Measurements from ENCODE around the gene RPL22. TPM values are rescaled to one million over a fixed set of nuclear protein-coding genes. Genes with fewer than 3 reads are reported as not detected.

RPL22 gene
- total and polyA plus RNA-seq, 4 donors = 38.9 to 105 (median 77.3) TPM

- H3K9ac ChIP-seq (ENCODE audit: low read depth in 1 of 2, low read length in 2 of 2) = no peak overlapping the region
- TF ChIP-seq, protein P1, sequence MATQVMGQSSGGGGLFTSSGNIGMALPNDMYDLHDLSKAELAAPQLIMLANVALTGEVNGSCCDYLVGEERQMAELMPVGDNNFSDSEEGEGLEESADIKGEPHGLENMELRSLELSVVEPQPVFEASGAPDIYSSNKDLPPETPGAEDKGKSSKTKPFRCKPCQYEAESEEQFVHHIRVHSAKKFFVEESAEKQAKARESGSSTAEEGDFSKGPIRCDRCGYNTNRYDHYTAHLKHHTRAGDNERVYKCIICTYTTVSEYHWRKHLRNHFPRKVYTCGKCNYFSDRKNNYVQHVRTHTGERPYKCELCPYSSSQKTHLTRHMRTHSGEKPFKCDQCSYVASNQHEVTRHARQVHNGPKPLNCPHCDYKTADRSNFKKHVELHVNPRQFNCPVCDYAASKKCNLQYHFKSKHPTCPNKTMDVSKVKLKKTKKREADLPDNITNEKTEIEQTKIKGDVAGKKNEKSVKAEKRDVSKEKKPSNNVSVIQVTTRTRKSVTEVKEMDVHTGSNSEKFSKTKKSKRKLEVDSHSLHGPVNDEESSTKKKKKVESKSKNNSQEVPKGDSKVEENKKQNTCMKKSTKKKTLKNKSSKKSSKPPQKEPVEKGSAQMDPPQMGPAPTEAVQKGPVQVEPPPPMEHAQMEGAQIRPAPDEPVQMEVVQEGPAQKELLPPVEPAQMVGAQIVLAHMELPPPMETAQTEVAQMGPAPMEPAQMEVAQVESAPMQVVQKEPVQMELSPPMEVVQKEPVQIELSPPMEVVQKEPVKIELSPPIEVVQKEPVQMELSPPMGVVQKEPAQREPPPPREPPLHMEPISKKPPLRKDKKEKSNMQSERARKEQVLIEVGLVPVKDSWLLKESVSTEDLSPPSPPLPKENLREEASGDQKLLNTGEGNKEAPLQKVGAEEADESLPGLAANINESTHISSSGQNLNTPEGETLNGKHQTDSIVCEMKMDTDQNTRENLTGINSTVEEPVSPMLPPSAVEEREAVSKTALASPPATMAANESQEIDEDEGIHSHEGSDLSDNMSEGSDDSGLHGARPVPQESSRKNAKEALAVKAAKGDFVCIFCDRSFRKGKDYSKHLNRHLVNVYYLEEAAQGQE (IDR thresholded peaks at IDR 0.05) = no peak
- TF ChIP-seq YY1 (IDR thresholded peaks at IDR 0.05) = no peak
- TF ChIP-seq, protein P2, sequence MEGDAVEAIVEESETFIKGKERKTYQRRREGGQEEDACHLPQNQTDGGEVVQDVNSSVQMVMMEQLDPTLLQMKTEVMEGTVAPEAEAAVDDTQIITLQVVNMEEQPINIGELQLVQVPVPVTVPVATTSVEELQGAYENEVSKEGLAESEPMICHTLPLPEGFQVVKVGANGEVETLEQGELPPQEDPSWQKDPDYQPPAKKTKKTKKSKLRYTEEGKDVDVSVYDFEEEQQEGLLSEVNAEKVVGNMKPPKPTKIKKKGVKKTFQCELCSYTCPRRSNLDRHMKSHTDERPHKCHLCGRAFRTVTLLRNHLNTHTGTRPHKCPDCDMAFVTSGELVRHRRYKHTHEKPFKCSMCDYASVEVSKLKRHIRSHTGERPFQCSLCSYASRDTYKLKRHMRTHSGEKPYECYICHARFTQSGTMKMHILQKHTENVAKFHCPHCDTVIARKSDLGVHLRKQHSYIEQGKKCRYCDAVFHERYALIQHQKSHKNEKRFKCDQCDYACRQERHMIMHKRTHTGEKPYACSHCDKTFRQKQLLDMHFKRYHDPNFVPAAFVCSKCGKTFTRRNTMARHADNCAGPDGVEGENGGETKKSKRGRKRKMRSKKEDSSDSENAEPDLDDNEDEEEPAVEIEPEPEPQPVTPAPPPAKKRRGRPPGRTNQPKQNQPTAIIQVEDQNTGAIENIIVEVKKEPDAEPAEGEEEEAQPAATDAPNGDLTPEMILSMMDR (IDR thresholded peaks at IDR 0.05; ENCODE audit: low read depth, low read length, missing input control) = no peak
- TF ChIP-seq, protein P3, sequence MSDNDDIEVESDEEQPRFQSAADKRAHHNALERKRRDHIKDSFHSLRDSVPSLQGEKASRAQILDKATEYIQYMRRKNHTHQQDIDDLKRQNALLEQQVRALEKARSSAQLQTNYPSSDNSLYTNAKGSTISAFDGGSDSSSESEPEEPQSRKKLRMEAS (IDR thresholded peaks at IDR 0.05) = no peak
- TF ChIP-seq JUND (IDR thresholded peaks at IDR 0.05) = no peak
- no peak for TF ChIP-seq HNF4A (conservative IDR thresholded peaks at IDR 0.05)
- TF ChIP-seq SP1 (IDR thresholded peaks at IDR 0.05) = no peak
- TF ChIP-seq GABPA (IDR thresholded peaks at IDR 0.05 in 1 of 2, conservative IDR thresholded peaks at IDR 0.05 in 1 of 2) = no peak
- TF ChIP-seq RAD21 (IDR thresholded peaks at IDR 0.05) = no peak
- TF ChIP-seq RXRA (IDR thresholded peaks at IDR 0.05) = no peak
- no peak for TF ChIP-seq NR2F2 (IDR thresholded peaks at IDR 0.05)
- no peak overlapping the region for H3K27ac ChIP-seq (ENCODE audit: low read depth in 1 of 2, low read length in 2 of 2)
- H3K4me3 ChIP-seq (ENCODE audit: low read depth in 1 of 3, low read length in 3 of 3) = no peak overlapping the region
- 69% methylated on average over 18 of the region's 18 CpGs for WGBS
- no peaks in the 10 kb centered on the region for H3K27me3 ChIP-seq (ENCODE audit: control insufficient read depth in 4 of 4, insufficient read depth in 4 of 4, low read length in 3 of 4)
- H3K9me3 ChIP-seq (ENCODE audit: control insufficient read depth in 4 of 4, low read length in 3 of 4) = no peaks in the 10 kb centered on the region
- no peaks in the 10 kb centered on the region for H3K36me3 ChIP-seq (ENCODE audit: control insufficient read depth in 4 of 4, insufficient read depth in 3 of 4, low read depth in 1 of 4, low read length in 3 of 4)
- H3K4me1 ChIP-seq (ENCODE audit: control insufficient read depth in 4 of 4, insufficient read depth in 4 of 4, low read length in 3 of 4) = no peaks in the 10 kb centered on the region
- DNase-seq (ENCODE audit: low spot score) = no peak
Observed at GRCh38 chr1:6168947-6169586, 30.3 kb downstream of the RPL22 start.

DNA sequence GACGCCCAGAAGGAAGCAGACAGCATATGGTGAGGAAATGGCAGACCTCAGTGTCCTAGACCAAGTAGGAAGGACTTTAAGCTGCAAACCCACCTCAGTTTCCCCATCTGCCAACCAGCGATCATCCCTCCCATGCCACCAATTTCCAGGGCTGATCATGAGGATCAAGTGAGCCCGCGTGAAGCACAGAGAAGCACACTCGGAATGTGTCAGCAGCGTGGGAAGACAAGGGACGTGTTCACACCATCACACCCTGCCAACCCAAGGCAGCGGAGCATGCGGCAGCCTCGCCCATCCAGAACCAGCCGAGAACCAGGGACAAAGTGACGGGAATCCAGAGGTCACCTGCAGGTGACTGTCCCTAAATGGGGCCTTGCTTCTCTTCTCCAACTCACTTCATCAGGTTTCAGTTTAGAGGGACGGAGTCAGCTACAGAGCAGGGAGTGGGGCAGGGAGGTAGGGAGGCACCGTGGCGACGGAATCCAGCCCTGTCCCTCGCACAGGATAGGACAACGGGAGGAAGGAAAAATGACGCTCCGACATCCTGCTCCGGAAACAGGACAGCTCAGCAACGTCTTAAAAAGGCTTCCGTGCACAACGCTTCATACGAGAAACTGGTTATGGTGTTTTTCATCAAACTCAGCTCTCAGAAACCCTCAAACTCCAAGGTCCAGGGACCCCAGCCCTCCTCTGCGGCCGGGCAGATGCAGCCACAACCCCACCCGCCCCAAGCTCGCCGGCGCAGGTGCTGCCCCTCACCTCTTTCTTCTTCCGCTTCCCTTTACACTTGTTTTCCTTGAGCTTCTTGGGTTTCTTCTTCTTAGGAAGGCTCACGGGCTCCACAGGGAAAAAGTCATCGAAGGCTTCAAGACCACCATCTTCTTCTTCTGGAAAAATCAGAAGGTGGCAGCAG lies 31.7 kb downstream of the RPL22 start:
- 72% methylated on average over 34 of the region's 34 CpGs for WGBS
- no peaks in the 10 kb centered on the region for H3K9me3 ChIP-seq (ENCODE audit: control insufficient read depth in 4 of 4, low read length in 3 of 4)
- DNase-seq (ENCODE audit: low spot score) = no peak
- H3K4me1 ChIP-seq (ENCODE audit: control insufficient read depth in 4 of 4, insufficient read depth in 4 of 4, low read length in 3 of 4) = no peaks in the 10 kb centered on the region
- H3K9ac ChIP-seq (ENCODE audit: low read depth in 1 of 2, low read length in 2 of 2) = no peak overlapping the region
- no peak overlapping the region for H3K27ac ChIP-seq (ENCODE audit: low read depth in 1 of 2, low read length in 2 of 2)
- no peaks in the 10 kb centered on the region for H3K27me3 ChIP-seq (ENCODE audit: control insufficient read depth in 4 of 4, insufficient read depth in 4 of 4, low read length in 3 of 4)
- no peaks in the 10 kb centered on the region for H3K36me3 ChIP-seq (ENCODE audit: control insufficient read depth in 4 of 4, insufficient read depth in 3 of 4, low read depth in 1 of 4, low read length in 3 of 4)
- no peak overlapping the region for H3K4me3 ChIP-seq (ENCODE audit: low read depth in 1 of 3, low read length in 3 of 3)
- TF ChIP-seq GABPA (IDR thresholded peaks at IDR 0.05 in 1 of 2, conservative IDR thresholded peaks at IDR 0.05 in 1 of 2) (no peak), FOXA1 (IDR thresholded peaks at IDR 0.05) (no peak), HNF4A (conservative IDR thresholded peaks at IDR 0.05) (no peak), NR2F2 (IDR thresholded peaks at IDR 0.05) (no peak), EGR1 (IDR thresholded peaks at IDR 0.05; ENCODE audit: low read depth in 2 of 2) (no peak), SP1 (IDR thresholded peaks at IDR 0.05) (no peak), JUND (IDR thresholded peaks at IDR 0.05) (no peak), RAD21 (IDR thresholded peaks at IDR 0.05) (no peak), YY1 (IDR thresholded peaks at IDR 0.05) (no peak), TAF1 (conservative IDR thresholded peaks at IDR 0.05) (no peak), FOXA2 (IDR thresholded peaks at IDR 0.05) (no peak), HNF4G (IDR thresholded peaks at IDR 0.05) (no peak)
- TF ChIP-seq, protein P4, sequence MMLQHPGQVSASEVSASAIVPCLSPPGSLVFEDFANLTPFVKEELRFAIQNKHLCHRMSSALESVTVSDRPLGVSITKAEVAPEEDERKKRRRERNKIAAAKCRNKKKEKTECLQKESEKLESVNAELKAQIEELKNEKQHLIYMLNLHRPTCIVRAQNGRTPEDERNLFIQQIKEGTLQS (IDR thresholded peaks at IDR 0.05) = no peak
- TF ChIP-seq, protein P5, sequence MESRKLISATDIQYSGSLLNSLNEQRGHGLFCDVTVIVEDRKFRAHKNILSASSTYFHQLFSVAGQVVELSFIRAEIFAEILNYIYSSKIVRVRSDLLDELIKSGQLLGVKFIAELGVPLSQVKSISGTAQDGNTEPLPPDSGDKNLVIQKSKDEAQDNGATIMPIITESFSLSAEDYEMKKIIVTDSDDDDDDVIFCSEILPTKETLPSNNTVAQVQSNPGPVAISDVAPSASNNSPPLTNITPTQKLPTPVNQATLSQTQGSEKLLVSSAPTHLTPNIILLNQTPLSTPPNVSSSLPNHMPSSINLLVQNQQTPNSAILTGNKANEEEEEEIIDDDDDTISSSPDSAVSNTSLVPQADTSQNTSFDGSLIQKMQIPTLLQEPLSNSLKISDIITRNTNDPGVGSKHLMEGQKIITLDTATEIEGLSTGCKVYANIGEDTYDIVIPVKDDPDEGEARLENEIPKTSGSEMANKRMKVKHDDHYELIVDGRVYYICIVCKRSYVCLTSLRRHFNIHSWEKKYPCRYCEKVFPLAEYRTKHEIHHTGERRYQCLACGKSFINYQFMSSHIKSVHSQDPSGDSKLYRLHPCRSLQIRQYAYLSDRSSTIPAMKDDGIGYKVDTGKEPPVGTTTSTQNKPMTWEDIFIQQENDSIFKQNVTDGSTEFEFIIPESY (IDR thresholded peaks at IDR 0.05) = no peak
- TF ChIP-seq, protein P3 (IDR thresholded peaks at IDR 0.05) = no peak
- TF ChIP-seq, protein P2 (IDR thresholded peaks at IDR 0.05; ENCODE audit: low read depth, low read length, missing input control) = no peak
